K562 (cell line): ENCODE data around the gene CHODL. TPM values are rescaled to one million over a fixed set of nuclear protein-coding genes. Genes with fewer than 3 reads are reported as not detected.

ENCODE experiments used
- BDP1 ChIP-seq: IDR thresholded peaks from 3 replicates; pipeline ENCODE4 v1.6.1; 2011; ENCODE audit not compliant: insufficient read length, insufficient read depth
- CBFB ChIP-seq: sonication (generic); formaldehyde crosslinking; IDR thresholded peaks from 2 replicates; pipeline ENCODE4 v1.4.0; 2020; ENCODE audit warnings: mild to moderate bottlenecking, missing genetic modification reagents
- GATAD2B ChIP-seq: fragments of 450-650 bp; IDR thresholded peaks from 2 replicates; pipeline ENCODE4 v1.6.1; 2017; ENCODE audit warnings: mild to moderate bottlenecking, borderline replicate concordance
- GTF2F1 ChIP-seq: IDR thresholded peaks from 2 replicates; pipeline ENCODE4 v1.6.1; 2011; ENCODE audit warnings: low read depth, low read length, improper control_type of control experiment
- HMG20A ChIP-seq: fragments of 450-650 bp; formaldehyde crosslinking; conservative IDR thresholded peaks from 2 replicates; pipeline ENCODE4 v1.4.0; 2020; ENCODE audit warnings: mild to moderate bottlenecking, mixed read lengths
- KLF6 ChIP-seq: fragments of 250-450 bp; sonication (Bioruptor Pico); IDR thresholded peaks from 2 replicates; pipeline ENCODE4 v1.4.0; 2020; ENCODE audit warnings: mild to moderate bottlenecking, moderate library complexity, borderline replicate concordance
- MTF1 ChIP-seq: fragments of 250-450 bp; sonication (Bioruptor Pico); IDR thresholded peaks from 2 replicates; pipeline ENCODE4 v1.9.0; 2021; ENCODE audit warnings: moderate library complexity, mild to moderate bottlenecking, inconsistent platforms, borderline replicate concordance
- polyA plus RNA-seq, 8 experiments: library from polyadenylated mRNA; depleted of rRNA in 4 of 8; stranded (reverse) in 5 of 8; unstranded in 3 of 8; fragments of >200 nt; fragmentation: Nextera tagmentation in 2 of 8; fragmentation: Illumina TruSeq in 1 of 8; extraction: Ambion mirVana in 2 of 8; extraction: Trizol in 1 of 8; gene quantifications; 2 replicates each; pipeline versions ENCODE4 v1.2.1 to v1.2.3, GENCODE V29; 2011 to 2014; ENCODE audit warnings: inconsistent platforms in 1 of 8, missing spikeins in 1 of 8
- total RNA-seq, 7 experiments: library from RNA; depleted of rRNA in 6 of 7; stranded (reverse); fragments of >200 nt in 6 of 7; fragmentation: Illumina TruSeq in 2 of 7; extraction: Trizol in 2 of 7; gene quantifications; 2 replicates each; pipeline versions ENCODE4 v1.2.1 to v1.2.3, GENCODE V29; 2011 to 2021; ENCODE audit warnings: low replicate concordance in 1 of 7
- TF ChIP-seq, protein P1 (sequence below): fragments of 250-450 bp; sonication (Bioruptor Pico); IDR thresholded peaks from 2 replicates; pipeline ENCODE4 v1.4.0; 2020
- TF ChIP-seq, protein P2 (sequence below): fragments of 200-800 bp; sonication (Bioruptor generic); IDR thresholded peaks from 2 replicates; pipeline ENCODE4 v1.6.1; 2016; ENCODE audit warnings: missing genetic modification characterization, missing compliant biosample characterization

CHODL gene
- total and polyA plus RNA-seq, 9 of the 15 experiments (the other 6 are each of a cell fraction or from before 2014, with no cell fraction given) = not detected

DNA sequence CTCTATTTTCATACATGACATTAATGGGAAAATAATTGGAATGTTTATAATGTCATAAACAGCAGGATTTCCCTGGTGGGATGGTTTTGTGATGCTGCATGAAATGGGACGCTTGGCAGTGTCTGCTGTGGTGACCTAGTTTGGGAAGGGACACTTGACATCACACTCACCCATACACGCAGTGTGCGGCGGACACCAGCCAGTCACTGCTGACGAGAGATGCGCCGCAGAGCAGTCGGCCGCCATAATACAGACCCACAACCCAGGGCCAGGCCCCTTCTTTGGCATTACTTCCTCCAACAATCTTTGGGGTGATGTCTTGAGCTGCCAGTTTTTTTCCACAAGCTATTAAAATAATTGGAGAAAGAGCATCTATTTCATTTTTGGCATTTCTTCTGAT, 49.5 kb downstream of the CHODL start (continued):
- TF ChIP-seq, protein P1, sequence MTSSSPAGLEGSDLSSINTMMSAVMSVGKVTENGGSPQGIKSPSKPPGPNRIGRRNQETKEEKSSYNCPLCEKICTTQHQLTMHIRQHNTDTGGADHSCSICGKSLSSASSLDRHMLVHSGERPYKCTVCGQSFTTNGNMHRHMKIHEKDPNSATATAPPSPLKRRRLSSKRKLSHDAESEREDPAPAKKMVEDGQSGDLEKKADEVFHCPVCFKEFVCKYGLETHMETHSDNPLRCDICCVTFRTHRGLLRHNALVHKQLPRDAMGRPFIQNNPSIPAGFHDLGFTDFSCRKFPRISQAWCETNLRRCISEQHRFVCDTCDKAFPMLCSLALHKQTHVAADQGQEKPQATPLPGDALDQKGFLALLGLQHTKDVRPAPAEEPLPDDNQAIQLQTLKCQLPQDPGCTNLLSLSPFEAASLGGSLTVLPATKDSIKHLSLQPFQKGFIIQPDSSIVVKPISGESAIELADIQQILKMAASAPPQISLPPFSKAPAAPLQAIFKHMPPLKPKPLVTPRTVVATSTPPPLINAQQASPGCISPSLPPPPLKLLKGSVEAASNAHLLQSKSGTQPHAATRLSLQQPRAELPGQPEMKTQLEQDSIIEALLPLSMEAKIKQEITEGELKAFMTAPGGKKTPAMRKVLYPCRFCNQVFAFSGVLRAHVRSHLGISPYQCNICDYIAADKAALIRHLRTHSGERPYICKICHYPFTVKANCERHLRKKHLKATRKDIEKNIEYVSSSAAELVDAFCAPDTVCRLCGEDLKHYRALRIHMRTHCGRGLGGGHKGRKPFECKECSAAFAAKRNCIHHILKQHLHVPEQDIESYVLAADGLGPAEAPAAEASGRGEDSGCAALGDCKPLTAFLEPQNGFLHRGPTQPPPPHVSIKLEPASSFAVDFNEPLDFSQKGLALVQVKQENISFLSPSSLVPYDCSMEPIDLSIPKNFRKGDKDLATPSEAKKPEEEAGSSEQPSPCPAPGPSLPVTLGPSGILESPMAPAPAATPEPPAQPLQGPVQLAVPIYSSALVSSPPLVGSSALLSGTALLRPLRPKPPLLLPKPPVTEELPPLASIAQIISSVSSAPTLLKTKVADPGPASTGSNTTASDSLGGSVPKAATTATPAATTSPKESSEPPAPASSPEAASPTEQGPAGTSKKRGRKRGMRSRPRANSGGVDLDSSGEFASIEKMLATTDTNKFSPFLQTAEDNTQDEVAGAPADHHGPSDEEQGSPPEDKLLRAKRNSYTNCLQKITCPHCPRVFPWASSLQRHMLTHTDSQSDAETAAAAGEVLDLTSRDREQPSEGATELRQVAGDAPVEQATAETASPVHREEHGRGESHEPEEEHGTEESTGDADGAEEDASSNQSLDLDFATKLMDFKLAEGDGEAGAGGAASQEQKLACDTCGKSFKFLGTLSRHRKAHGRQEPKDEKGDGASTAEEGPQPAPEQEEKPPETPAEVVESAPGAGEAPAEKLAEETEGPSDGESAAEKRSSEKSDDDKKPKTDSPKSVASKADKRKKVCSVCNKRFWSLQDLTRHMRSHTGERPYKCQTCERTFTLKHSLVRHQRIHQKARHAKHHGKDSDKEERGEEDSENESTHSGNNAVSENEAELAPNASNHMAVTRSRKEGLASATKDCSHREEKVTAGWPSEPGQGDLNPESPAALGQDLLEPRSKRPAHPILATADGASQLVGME (CRISPR knock-in tag) = no peak
- TF ChIP-seq BDP1 (no peak), GTF2F1 (no peak), MTF1 (CRISPR knock-in tag) (no peak), KLF6 (CRISPR knock-in tag) (no peak), GATAD2B (no peak), CBFB (no peak), HMG20A (CRISPR knock-in tag) (no peak)
- TF ChIP-seq, protein P2, sequence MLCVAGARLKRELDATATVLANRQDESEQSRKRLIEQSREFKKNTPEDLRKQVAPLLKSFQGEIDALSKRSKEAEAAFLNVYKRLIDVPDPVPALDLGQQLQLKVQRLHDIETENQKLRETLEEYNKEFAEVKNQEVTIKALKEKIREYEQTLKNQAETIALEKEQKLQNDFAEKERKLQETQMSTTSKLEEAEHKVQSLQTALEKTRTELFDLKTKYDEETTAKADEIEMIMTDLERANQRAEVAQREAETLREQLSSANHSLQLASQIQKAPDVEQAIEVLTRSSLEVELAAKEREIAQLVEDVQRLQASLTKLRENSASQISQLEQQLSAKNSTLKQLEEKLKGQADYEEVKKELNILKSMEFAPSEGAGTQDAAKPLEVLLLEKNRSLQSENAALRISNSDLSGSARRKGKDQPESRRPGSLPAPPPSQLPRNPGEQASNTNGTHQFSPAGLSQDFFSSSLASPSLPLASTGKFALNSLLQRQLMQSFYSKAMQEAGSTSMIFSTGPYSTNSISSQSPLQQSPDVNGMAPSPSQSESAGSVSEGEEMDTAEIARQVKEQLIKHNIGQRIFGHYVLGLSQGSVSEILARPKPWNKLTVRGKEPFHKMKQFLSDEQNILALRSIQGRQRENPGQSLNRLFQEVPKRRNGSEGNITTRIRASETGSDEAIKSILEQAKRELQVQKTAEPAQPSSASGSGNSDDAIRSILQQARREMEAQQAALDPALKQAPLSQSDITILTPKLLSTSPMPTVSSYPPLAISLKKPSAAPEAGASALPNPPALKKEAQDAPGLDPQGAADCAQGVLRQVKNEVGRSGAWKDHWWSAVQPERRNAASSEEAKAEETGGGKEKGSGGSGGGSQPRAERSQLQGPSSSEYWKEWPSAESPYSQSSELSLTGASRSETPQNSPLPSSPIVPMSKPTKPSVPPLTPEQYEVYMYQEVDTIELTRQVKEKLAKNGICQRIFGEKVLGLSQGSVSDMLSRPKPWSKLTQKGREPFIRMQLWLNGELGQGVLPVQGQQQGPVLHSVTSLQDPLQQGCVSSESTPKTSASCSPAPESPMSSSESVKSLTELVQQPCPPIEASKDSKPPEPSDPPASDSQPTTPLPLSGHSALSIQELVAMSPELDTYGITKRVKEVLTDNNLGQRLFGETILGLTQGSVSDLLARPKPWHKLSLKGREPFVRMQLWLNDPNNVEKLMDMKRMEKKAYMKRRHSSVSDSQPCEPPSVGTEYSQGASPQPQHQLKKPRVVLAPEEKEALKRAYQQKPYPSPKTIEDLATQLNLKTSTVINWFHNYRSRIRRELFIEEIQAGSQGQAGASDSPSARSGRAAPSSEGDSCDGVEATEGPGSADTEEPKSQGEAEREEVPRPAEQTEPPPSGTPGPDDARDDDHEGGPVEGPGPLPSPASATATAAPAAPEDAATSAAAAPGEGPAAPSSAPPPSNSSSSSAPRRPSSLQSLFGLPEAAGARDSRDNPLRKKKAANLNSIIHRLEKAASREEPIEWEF (CRISPR knock-in tag) = no peak
